Neural cell (in vitro differentiated cells): ENCODE data around the gene ANKRD55. TPM values are rescaled to one million over a fixed set of nuclear protein-coding genes. Genes with fewer than 3 reads are reported as not detected.
"Not testable (repeated sequence)": the region's sequence is repeated elsewhere in the genome, so short reads cannot be mapped to it uniquely, and the experiment has no call there.

Experiments
- H2AFZ ChIP-seq: fragments of 200-600, 300-800 bp; sonication (generic), shearing (Covaris generic); 2 replicates; pipeline ENCODE4 v1.6.0; 2014; ENCODE audit warnings: low read depth, mild to moderate bottlenecking, antibody characterized with exemption, low read length, moderate library complexity
- H3F3A ChIP-seq: fragments of 200-600 bp; shearing (Covaris generic); 2 replicates; pipeline ENCODE4 v1.6.1; 2016; ENCODE audit warnings: mild to moderate bottlenecking, moderate library complexity, mixed read lengths, antibody characterized with exemption, low read length; ENCODE audit not compliant: insufficient read depth, poor library complexity, severe bottlenecking
- H3K27ac ChIP-seq: fragments of 200-600, 300-800 bp; sonication (generic), shearing (Covaris generic); 2 replicates; pipeline ENCODE4 v1.5.1; 2014; ENCODE audit warnings: mild to moderate bottlenecking, low read length, moderate library complexity
- H3K27me3 ChIP-seq: fragments of 300-800, 200-600 bp; sonication (generic), shearing (Covaris generic); 2 replicates; pipeline ENCODE4 v1.6.0; 2014; ENCODE audit warnings: mild to moderate bottlenecking, low read depth, low read length, moderate library complexity; ENCODE audit not compliant: insufficient read depth
- H3K36me3 ChIP-seq: fragments of 300-800, 200-600 bp; sonication (generic), shearing (Covaris generic); 2 replicates; pipeline ENCODE4 v1.5.1; 2014; ENCODE audit warnings: mild to moderate bottlenecking, antibody characterized with exemption, low read length, moderate library complexity; ENCODE audit not compliant: insufficient read depth
- H3K4me2 ChIP-seq: fragments of 300-800, 200-600 bp; sonication (generic), shearing (Covaris generic); 2 replicates; pipeline ENCODE4 v1.6.0; 2014; ENCODE audit warnings: mild to moderate bottlenecking, low read length
- H3K4me3 ChIP-seq: fragments of 300-800, 200-600 bp; sonication (generic), shearing (Covaris generic); 2 replicates; pipeline ENCODE4 v1.5.1; 2014; ENCODE audit warnings: mild to moderate bottlenecking, low read length, moderate library complexity
- H3K79me2 ChIP-seq: fragments of 200-600 bp; shearing (Covaris generic); replicated peaks from 2 replicates; pipeline ENCODE4 v1.6.0; 2014; ENCODE audit warnings: mild to moderate bottlenecking, low read length, moderate library complexity; ENCODE audit not compliant: insufficient read depth
- H3K9ac ChIP-seq: fragments of 300-800, 200-600 bp; sonication (generic), shearing (Covaris generic); 2 replicates; pipeline ENCODE4 v1.6.1; 2016; ENCODE audit warnings: mild to moderate bottlenecking, low read length, mixed read lengths
- H3K9me2 ChIP-seq: fragments of 200-600 bp; shearing (Covaris generic); 2 replicates; pipeline ENCODE4 v1.6.1; 2016; ENCODE audit warnings: mild to moderate bottlenecking, low read length, mixed read lengths; ENCODE audit not compliant: insufficient read depth
- H3K9me3 ChIP-seq: fragments of 200-600, 300-800 bp; sonication (generic), shearing (Covaris generic); 2 replicates; pipeline ENCODE4 v1.6.1; 2016; ENCODE audit warnings: mild to moderate bottlenecking, mixed run types, low read length, moderate library complexity, mixed read lengths
- H4K20me1 ChIP-seq: fragments of 200-600 bp; shearing (Covaris generic); 2 replicates; pipeline ENCODE4 v1.6.1; 2016; ENCODE audit warnings: mild to moderate bottlenecking, mixed run types; ENCODE audit not compliant: insufficient read depth
- CTCF ChIP-seq: fragments of 450-650 bp; IDR thresholded peaks from 2 replicates; pipeline ENCODE4 v1.5.1; 2014; ENCODE audit warnings: antibody characterized with exemption, mild to moderate bottlenecking, moderate library complexity; ENCODE audit not compliant: poor library complexity, severe bottlenecking
- EP300 ChIP-seq: fragments of 450-650 bp; conservative IDR thresholded peaks from 2 replicates; pipeline ENCODE4 v1.6.1; 2014; ENCODE audit warnings: antibody characterized with exemption, mild to moderate bottlenecking, moderate library complexity; ENCODE audit not compliant: poor library complexity, severe bottlenecking
- EZH2 ChIP-seq: fragments of 200-600, 300-800 bp; shearing (Covaris generic), sonication (generic); IDR thresholded peaks from 2 replicates; pipeline ENCODE4 v1.6.1; 2014; ENCODE audit warnings: antibody characterized with exemption, low read length, borderline replicate concordance, mild to moderate bottlenecking; ENCODE audit not compliant: insufficient read depth, poor library complexity, severe bottlenecking
- POLR2AphosphoS5 ChIP-seq: IDR thresholded peaks from 2 replicates; pipeline ENCODE4 v1.6.1; 2012
- RAD21 ChIP-seq: fragments of 450-650 bp; conservative IDR thresholded peaks from 2 replicates; pipeline ENCODE4 v1.6.1; 2014; ENCODE audit warnings: antibody characterized with exemption, mild to moderate bottlenecking, moderate library complexity
- SMC3 ChIP-seq: fragments of 450-650 bp; conservative IDR thresholded peaks from 2 replicates; pipeline ENCODE4 v1.6.1; 2014; ENCODE audit warnings: antibody characterized with exemption, mild to moderate bottlenecking, moderate library complexity; ENCODE audit not compliant: poor library complexity
- TAF1 ChIP-seq: IDR thresholded peaks from 2 replicates; pipeline ENCODE4 v1.6.1; 2012; ENCODE audit warnings: low read depth
- polyA plus RNA-seq: library from polyadenylated mRNA; depleted of rRNA; stranded (reverse); fragments of >200 nt; gene quantifications from 2 replicates; pipeline ENCODE4 v1.2.3, GENCODE V29; 2014
- TF ChIP-seq, protein P1 (sequence below): IDR thresholded peaks from 2 replicates; pipeline ENCODE4 v1.6.1; 2012; ENCODE audit warnings: borderline replicate concordance

Gene ANKRD55
- polyA plus RNA-seq, 1 donor from 2014 or later = 49.8 TPM

DNA sequence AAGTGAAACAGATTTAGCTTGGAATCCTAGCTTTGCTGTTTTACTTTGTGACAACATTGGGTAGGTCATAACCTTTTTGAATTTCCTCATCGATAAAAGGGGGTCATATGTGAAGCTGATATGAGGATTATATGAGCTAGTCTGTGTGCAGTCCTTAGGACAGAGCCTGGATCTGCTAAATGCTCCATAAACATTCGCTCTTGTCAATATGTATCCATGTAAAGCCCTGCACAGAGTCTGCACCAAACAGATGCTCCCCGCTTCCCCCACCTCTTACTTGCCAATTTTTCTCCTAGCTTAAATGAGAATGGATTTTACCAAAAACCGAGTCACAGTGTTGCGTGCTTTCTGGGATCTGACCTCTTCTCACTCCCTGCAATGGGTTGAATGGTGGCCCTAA is 5.4 kb downstream of the ANKRD55 start:
- Histone ChIP-seq H3K27ac (no peak overlapping the region), H3K27me3 (no peaks in the 10 kb centered on the region), H2AFZ (no peak overlapping the region), H3K9me2 (no peaks in the 10 kb centered on the region), H3K4me3 (no peak overlapping the region), H3K79me2 (no peaks in the 10 kb centered on the region), H3K36me3 (no peaks in the 10 kb centered on the region), H3K9me3 (no peaks in the 10 kb centered on the region), H3F3A (no peaks in the 10 kb centered on the region), H3K4me2 (no peak overlapping the region), H4K20me1 (no peaks in the 10 kb centered on the region), H3K9ac (no peak overlapping the region)
- no peak for TF ChIP-seq EP300
- TF ChIP-seq POLR2AphosphoS5 = no peak
- TF ChIP-seq, protein P1, sequence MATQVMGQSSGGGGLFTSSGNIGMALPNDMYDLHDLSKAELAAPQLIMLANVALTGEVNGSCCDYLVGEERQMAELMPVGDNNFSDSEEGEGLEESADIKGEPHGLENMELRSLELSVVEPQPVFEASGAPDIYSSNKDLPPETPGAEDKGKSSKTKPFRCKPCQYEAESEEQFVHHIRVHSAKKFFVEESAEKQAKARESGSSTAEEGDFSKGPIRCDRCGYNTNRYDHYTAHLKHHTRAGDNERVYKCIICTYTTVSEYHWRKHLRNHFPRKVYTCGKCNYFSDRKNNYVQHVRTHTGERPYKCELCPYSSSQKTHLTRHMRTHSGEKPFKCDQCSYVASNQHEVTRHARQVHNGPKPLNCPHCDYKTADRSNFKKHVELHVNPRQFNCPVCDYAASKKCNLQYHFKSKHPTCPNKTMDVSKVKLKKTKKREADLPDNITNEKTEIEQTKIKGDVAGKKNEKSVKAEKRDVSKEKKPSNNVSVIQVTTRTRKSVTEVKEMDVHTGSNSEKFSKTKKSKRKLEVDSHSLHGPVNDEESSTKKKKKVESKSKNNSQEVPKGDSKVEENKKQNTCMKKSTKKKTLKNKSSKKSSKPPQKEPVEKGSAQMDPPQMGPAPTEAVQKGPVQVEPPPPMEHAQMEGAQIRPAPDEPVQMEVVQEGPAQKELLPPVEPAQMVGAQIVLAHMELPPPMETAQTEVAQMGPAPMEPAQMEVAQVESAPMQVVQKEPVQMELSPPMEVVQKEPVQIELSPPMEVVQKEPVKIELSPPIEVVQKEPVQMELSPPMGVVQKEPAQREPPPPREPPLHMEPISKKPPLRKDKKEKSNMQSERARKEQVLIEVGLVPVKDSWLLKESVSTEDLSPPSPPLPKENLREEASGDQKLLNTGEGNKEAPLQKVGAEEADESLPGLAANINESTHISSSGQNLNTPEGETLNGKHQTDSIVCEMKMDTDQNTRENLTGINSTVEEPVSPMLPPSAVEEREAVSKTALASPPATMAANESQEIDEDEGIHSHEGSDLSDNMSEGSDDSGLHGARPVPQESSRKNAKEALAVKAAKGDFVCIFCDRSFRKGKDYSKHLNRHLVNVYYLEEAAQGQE = no peak
- no peak for TF ChIP-seq CTCF
- no peak for TF ChIP-seq SMC3
- TF ChIP-seq RAD21 = no peak
- no peak for TF ChIP-seq TAF1
- TF ChIP-seq EZH2 = no peak

GRCh38 chr5:56223298-56223697 is 9.8 kb downstream of the ANKRD55 start:
- not testable (repeated sequence) for H3K27ac ChIP-seq, H3K4me3 ChIP-seq, H3K27me3 ChIP-seq, H3F3A ChIP-seq, H3K36me3 ChIP-seq, H3K9me2 ChIP-seq, H3K79me2 ChIP-seq, H2AFZ ChIP-seq, H3K9ac ChIP-seq, H3K9me3 ChIP-seq, H4K20me1 ChIP-seq, H3K4me2 ChIP-seq

DNA sequence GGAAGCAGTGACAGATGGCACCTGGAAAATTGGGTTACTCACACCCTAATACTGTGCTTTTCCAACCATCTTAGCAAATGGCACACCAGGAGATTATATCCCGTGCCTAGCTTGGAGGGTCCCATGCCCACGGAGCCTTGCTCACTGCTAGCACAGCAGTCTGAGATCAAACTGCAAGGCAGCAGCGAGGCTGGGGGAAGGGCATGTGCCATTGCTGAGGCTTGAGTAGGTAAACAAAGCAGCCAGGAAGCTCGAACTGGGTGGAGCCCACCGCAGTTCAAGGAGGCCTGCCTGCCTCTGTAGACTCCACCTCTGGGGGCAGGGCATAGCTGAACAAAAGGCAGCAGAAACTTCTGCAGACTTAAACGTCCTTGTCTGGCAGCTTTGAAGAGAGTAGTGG is 11.5 kb downstream of the ANKRD55 start:
- H3K9me2 ChIP-seq, H3K27me3 ChIP-seq, H3K4me3 ChIP-seq, H2AFZ ChIP-seq, H3K27ac ChIP-seq, H3K4me2 ChIP-seq, H3K9ac ChIP-seq, H4K20me1 ChIP-seq, H3F3A ChIP-seq, H3K9me3 ChIP-seq, H3K79me2 ChIP-seq, H3K36me3 ChIP-seq: not testable (repeated sequence)
